NCI-H524 (cell line): ENCODE data around the gene PLET1.

Source experiments
- DNase-seq, 2 experiments: peaks; one replicate each; lab custom pipeline; 2025; lab: John Stamatoyannopoulos, UW

The PLET1 gene

GRCh38 chr11:112260490-112260889 is at the start of gene PLET1:
PLET1 (minus strand) TSS chr11:112260860; CDS start chr11:112260589, 271 bp downstream.
- DNase-seq: no peak

- DNase-seq: no peak
Observed at GRCh38 chr11:112310419-112310818, 49.8 kb upstream of the PLET1 start.

- no peak for DNase-seq
Observed at GRCh38 chr11:112308651-112309050, 48.0 kb upstream of the PLET1 start.

GRCh38 chr11:112307616-112308015 is 47.0 kb upstream of the PLET1 start:
- no peak for DNase-seq

GRCh38 chr11:112306230-112306629 is 45.6 kb upstream of the PLET1 start:
- peak; percentile 63 to 88 for DNase-seq

GRCh38 chr11:112304914-112305313 is 44.3 kb upstream of the PLET1 start:
- DNase-seq: no peak

GRCh38 chr11:112303616-112304015 is 43.0 kb upstream of the PLET1 start:
- DNase-seq: no peak

- no peak for DNase-seq
Observed at GRCh38 chr11:112302226-112302868, 41.7 kb upstream of the PLET1 start.

GRCh38 chr11:112300094-112300786 is 39.6 kb upstream of the PLET1 start:
- no peak for DNase-seq

- DNase-seq: no peak
Observed at GRCh38 chr11:112298535-112298934, 37.9 kb upstream of the PLET1 start.

- DNase-seq: no peak
Observed at GRCh38 chr11:112297248-112297866, 36.7 kb upstream of the PLET1 start.

GRCh38 chr11:112296044-112296443 is 35.4 kb upstream of the PLET1 start:
- no peak for DNase-seq

- no peak for DNase-seq
Observed at GRCh38 chr11:112294688-112295340, 34.2 kb upstream of the PLET1 start.

GRCh38 chr11:112293614-112294013 is 33.0 kb upstream of the PLET1 start:
- no peak for DNase-seq

GRCh38 chr11:112292785-112293407 is 32.2 kb upstream of the PLET1 start:
- DNase-seq: no peak

GRCh38 chr11:112292188-112292587 is 31.5 kb upstream of the PLET1 start:
- no peak for DNase-seq

- DNase-seq: no peak
Observed at GRCh38 chr11:112291191-112291590, 30.5 kb upstream of the PLET1 start.

- peak in 1 of 2 experiments; percentile 10 for DNase-seq
Observed at GRCh38 chr11:112290493-112290850, 29.8 kb upstream of the PLET1 start.

GRCh38 chr11:112289588-112290492 is 29.2 kb upstream of the PLET1 start:
- DNase-seq: peak; percentile 10 to 31

- no peak for DNase-seq
Observed at GRCh38 chr11:112288021-112288420, 27.4 kb upstream of the PLET1 start.

GRCh38 chr11:112285841-112286311 is 25.2 kb upstream of the PLET1 start:
- no peak for DNase-seq
